NCI-H1092 (cell line): ENCODE data around the gene SAMD7.

Experiments used
- DNase-seq: peaks from one replicate; lab custom pipeline; 2025; lab: John Stamatoyannopoulos, UW

SAMD7 gene

DNA sequence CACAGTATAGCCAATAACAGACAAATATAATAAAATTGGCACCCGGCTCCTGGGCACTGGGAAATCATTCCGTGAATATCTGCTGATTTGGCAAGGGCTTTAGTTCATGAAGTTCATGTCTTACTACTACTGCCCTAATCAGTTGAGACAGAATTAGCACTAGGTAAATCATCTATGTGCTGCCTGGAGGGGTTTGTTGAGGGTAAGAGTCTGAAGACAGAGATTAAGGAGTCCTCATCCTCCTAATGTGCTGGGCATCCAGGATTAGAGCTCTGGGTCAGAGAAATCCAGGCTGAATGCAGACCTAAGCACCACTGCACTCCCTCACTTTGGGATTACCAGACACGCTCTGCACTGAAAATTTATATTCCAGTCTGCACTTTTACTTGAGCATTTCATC lies 2.0 kb downstream of the SAMD7 start:
- DNase-seq = no peak

DNA sequence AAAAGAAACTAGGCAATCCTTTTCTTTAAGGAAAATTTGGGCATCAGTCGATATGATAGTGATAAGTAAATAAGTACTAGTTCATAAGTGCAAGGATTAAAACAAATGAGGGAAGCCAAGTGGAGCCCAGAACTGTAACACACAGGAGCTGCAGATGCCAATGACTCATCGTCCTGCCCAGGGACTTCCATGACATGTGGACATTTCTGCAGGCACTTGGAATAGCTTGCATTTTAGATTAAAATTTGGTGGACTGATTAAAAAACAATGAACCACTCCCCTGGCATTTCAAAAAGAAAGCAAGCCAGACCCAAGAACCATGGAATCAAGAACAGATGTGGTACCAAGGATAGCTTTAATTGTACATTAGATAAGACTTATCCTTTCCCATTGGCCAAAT lies 2.9 kb downstream of the SAMD7 start:
- DNase-seq = no peak

DNA sequence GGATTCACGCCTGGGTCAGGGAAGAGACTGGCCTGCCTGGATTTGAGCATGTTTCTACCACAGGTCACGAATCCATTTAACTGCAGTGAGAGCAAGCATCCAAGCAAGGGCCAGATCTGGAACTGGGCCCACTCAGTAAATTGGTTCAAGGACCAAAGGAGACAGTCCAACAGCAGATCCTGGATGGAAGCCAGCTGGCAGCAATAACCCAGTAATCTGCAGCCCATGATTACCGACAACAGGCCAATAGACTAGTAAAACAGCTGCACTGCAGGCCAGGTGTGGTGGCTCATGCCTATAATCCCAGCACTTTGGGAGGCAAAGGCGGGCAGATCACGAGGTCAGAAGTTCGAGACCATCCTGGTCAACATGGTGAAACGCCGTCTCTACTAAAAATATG lies 11.8 kb downstream of the SAMD7 start:
- peak; percentile 90 for DNase-seq

DNA sequence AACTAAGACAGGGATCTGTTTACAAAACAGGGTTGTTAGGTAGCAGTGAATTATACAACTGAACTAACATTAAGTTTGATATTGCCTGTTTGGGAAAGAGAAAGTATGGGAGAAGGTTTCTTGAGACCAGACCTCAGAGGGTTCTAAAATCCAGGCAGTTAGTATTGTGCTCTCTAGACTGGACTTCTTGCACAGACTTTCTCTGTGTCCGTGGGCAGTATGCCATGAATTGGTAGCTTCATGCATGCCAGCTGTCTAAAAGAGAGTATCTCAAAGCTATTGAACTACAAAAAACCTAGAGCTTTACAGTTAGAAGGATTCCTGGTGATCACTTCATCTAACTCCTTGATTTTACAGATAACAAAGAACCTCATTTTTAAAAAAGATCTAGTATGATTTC lies 12.5 kb downstream of the SAMD7 start:
- DNase-seq = no peak

DNA sequence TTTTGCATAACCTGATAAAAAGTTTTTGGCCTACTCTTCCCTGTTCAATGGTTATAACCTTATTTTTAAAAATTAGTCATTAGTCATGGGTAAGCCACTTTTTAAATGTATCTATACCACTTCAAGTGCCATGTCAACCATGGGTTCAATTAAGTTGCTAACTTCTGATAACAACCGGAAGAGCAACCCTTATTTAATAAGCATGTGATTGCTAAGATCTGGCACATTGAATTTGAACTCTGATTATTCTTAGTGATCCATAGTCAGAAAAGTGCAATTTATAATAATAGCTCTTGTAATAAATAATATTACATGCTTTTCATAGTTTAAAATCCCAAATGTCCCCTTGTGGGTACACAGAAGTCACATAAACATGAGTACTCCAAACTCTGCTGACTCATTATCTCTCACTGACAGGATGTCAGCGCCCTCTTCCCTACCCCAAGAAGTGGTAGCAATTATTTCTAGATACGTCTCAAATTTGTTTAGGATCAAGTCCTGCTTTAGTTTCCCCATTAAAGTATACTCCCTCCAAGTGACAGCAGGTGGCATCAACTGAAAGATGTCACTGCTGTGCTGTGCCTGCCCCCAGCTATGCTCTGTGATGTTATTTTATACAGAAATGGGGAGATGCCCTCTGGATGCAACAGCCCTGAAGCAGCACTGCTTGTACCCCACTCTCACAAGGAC lies 18.6 kb downstream of the SAMD7 start:
- no peak for DNase-seq

DNA sequence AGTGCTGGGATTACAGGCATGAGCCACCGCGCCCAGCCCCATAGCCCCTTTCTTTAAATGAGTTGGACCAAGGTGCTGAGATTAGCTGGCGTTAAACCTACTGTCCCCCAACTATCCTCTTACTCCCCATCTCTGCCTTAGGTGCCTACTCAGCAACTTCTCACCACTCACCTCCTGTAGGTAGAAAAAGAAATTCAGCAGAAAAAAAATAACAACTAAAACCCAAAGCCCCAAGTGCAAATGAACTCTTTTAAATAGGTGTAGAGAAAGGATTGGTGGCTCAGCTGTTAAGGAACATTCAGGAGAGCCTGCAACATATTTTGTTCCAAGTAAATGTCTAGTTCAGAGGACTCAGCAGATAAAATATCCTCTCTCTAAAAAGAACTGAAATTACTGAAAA lies 19.5 kb downstream of the SAMD7 start:
- DNase-seq = no peak

DNA sequence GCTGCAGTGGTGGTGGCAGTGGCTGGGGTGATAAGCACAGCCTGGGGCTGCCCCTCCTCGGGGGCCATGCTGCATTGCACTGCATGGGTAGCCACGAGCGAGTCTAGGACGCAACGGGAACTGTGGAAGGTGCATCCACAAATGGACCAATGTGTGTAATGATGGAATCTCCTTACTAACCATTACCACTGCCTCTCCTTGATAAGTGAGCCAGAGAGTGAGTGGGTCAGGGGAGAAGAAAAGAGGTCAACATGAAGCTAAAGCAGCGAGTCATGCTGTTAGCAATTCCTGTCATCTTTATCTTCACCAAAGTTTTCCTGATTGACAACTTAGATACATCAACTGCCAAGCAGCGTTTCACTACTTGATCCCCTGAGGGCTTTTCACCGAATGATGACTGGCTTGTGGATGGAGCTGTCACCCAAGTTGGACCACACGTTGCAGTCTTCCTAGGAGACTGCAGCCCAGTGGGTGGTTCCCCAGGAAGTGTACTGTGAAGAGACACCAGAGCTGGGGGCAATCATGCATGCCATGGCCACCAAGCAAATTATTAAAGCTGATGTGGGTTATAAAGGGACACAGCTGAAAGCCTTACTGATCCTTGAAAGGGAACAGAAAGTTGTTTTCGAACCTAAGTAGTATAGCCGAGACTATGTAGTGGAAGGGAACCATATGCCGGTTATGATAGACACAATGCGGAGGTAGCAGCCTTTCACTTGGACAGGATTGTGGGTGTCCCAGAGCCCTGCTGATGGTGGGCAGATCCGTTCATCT lies 20.6 kb downstream of the SAMD7 start:
- DNase-seq = no peak

DNA sequence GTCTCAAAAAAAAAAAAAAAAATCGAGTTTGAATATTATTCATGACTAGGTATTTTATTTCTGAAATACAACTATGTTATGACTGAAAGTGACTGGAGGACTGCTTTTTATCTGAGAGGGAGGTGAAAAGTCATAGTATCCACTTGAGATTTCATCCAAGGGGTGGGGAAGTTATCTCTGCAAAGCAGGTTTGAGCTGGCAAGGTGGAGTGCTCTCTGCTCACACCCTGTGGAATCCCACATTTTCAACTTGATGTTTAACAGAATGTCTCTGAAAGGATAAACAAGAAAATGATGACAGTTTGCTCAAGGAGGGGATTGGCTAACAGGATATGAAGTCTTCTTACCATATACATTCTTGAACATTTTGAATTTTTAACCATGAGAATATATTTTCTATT lies 27.9 kb downstream of the SAMD7 start:
- DNase-seq = no peak

DNA sequence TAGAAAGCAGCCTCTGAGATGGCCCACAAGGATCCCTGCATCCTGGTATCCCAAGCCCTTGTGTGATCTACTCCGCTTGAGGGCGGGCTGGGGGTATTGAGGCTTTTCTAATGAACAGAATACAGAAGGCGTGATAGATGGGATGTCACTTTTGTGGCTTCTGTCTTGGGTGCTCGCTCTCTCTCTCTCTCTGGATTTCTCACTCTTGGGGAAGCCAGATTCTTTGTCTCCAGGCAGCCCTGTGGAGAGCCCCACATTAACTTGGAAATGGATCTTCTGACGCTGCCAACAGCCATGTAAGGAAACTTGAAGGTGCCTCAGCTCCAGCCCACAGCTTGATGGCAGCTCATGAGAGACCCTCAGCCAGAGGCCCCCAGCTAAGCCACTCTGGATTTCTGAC lies 28.4 kb downstream of the SAMD7 start:
- no peak for DNase-seq

DNA sequence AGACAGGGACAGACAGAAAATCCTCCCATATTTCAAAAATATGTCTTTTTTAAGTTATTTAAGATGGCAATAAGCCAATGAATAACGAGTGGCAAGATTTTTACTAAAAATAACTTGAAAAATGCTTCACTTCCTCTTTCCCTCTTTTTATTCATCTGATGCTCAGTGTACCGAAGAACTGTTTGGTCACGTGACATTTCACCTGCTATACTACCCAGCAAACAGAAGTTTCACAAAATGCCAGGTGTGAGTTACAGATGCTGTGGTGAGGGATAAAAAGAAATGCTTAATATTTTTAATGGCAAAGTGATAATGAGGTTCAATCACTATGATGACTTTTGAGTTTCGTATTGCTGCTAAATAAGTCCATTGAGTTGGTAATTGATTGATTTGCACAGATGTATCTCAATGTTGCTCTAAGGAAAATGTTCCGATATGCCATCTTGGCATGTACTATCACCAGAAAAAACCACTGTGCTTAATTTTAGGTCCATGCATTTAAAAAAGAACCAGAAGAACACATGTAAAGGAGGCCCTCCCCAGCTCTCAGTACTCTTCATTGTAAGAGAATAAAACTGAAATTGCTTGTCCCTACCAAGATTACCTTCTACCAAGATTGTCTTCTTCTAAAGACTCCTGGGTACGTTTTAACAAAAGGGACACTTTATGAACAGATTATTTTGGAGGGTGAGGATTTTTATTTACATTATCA lies 29.3 kb downstream of the SAMD7 start:
- no peak for DNase-seq

DNA sequence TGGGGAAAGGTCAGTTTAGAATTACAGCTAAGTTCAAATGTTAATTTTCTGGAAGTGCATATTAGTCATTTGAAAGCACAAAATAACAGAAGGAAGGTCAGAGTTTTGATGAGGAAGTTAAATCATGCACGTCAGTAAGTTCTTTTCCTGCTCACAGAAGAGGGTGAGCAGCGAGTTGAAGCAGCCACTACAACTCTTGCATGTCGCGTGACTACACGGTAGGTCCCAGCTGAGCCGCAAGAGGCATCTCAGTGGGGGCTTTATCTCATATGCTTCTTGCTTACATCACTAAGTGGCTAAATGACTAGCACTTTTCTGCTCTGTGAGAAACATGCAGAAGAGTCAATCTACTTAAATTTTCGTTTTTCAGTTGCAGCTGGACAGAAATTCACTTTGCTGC lies 33.9 kb downstream of the SAMD7 start:
- no peak for DNase-seq

DNA sequence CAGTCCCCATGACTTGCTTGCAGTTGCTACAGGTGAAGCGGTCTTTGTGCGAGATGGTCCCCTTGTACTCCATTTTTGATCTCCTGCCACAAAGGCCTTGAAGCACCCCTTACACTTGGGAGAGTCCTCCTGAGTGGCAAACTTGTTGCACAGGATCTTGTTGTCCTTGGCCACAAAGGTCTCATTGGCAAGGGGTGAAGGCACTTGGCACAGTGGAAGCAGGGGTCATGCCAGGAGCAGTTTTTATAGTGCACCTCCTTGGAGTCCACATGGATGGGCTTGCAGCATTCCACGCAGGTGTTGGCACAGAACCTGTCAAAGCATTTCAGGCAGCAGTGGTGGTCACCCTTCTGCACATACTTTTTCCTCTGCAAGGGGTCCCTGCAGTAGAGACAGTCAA lies 35.0 kb downstream of the SAMD7 start:
- no peak for DNase-seq

DNA sequence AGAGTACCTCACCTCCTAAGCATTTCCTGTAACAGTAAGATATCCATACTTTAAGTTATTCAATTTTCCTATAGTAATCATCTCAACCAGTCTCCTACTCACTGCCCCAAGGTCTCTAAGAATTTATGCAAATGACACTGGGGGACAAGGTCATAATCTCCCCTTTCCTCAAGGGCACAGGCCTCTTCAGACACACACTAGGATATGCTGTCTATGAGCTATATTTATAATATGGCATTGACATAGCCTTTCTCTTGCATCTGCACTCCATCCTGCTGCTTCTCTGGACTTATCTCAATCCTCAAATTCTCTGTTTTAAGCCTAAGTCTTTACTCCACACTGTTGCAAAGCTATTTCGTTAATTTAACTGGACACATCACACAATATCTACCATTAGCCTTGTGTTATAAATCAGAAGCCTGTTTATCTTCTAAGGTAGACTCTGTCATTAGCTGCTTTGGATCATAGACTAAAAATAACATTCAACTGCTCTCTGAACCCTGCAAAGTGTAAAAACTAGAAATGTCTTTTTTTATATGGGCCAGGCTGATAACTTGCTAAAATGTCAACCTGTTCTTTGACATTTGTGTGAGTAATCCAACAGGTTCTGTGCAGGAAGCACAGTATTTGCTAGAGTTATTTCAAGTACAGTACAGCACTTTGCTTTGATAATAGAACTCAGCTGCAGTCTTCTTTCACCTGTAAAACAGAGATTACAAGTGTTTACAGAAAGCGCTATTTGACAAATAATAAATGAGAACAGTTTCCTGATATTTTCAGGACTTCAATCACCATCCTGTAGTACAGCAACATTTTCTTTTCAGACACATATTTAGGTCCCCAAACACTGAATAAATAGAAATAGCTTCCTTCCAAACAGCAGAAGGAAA lies 37.4 kb downstream of the SAMD7 start:
- DNase-seq = no peak

DNA sequence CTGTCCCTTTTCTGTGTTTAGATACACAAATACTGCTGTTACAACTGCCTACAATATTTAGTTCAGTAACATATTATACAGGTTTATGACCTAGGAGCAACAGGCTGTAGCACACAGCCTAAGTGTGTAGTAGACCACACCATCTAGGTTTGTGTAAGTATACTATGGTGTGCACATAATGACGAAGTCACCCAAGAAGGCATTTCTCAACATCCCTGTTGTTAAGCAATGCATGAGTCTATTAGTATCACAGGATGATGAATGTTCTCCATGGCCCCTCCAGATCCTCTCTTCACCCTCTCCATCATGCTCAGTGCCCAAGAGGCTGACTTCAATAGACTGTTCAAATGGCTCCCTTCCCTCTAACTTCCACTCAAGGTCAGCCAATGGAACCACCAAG lies 40.7 kb downstream of the SAMD7 start:
- DNase-seq = no peak

DNA sequence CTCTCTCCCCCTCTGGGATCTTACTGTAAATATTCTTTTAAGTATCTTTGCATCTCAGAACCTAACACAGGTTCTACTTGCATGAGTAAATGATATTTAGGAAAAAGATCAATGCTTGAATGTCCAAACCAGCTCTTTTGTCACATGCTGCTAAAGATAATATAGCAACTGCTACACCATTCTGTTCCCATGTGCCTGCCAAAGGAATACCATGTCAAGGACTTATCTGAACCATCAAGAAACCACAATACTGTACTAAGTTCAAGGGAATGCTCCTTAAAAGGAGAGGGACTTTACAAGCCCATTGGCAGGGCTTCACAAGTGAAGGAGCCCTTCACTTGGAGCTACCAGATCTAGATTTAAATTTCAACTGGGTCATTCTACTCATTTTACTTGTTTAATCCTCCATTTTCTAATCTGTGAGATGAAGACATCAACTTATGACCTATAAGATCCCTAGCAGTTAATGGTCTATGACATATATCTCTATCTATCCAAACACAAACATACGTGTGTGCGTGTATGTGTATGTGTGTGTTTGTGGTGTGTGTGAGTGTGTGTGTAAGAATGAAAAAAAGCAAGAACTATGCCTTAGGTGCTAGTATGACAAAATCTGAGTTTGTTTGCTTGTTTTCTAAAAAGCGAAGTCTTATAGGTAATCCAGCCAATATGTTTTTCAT lies 42.2 kb downstream of the SAMD7 start:
- no peak for DNase-seq

DNA sequence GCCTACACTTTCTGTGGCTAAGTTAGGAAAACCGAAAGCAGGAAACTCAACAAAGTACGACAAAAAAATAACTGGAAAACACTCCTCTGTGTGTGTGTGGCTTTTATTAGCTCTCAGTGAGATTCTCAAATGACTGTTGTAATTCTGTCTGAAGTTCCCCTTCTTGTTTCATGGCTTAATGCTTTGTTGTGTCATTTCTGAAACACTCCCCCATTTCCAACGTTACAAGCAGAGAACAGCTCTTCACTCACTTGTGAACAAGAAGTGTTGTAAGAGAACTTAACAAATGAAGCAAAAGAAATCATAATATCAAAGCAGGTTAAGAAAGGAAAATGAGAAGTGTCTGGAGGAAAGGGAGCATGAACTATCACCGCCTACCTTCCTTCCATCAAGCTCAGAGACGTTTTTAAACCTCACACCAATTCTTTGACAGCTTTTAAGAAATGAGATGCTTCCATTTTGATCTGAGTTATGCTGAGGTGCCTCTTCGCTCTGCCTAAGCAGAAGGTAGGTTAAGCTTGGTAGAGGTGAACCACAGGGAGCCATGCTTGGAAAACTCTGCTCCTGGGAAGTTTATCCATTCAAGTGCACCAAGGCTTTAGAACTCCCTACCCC lies 42.9 kb downstream of the SAMD7 start:
- DNase-seq = no peak

DNA sequence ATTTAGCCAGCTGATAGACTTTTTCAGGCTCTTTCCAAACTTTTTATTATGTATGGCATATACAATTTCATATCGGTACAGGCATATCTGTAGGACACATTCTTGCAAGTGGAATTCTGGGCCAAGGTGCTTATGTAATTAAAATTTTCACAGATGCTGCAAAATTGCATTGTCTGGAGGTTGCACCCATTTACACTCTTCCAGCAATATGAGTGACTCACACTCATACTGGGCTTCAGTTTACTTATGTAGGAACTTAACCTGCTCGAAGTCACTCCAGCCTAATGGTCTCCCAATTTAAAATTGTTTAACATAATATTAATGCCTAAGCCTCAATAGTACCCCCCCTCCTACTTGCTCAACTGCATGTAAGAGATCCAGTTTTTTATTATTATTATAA lies 44.0 kb downstream of the SAMD7 start:
- no peak for DNase-seq

DNA sequence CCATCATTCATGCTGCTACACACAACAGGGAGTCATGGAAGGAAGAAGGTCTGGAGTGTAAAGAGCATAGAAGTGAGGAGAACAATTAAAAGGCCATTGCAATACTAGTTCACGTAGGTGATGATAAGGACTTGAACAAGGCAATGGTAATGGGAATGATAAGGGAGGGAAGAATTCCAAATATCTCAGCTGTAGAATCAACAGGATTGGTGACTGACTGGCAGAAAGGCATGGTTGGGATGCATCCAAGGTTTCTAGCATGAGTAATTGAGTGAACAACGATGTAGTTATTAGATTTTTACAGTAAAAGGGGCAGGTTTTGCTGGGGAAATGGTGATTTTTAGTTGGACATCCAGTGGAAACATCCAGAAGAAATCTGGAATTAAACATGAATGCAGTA lies 52.8 kb downstream of the SAMD7 start:
- DNase-seq = no peak

DNA sequence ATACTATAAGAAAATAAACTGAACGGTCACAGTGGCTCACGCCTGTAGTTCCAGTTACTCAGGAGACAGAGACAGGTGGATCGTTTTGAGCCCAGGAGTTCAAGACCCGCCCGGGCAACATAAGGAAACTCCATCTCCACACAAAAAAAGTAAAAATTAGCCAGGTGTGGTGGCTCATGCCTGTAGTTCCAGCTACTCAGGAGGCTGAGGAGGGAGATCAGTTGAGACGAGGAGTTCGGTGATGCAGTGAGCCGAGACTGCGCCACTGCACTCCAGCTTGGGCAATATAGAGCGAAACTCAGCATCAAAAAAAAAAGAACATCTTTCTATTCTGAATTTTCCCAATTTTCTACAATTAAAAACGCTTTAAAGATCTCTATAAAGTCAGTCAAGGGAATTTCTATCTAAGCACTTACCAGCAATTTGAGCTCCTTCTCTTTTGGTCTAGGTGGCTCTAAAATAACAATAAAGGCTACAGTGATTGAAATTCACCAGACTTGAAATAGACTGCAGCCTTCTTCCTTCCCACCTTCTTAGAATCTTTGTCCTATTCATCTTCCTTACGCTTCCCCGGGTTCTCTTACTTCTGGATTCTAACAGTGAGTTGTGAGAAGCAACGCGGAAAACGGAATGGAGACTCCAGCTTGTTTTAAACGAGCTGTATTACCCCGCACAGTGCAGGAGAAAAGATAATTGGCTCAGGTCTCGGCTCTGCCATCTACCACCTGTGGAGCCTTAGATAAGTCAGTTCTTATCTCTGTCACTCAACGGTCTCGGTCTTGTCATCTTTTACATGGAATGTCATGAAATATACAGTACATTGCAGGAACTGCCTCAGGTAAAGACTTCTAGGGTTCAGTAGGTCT lies 54.4 kb downstream of the SAMD7 start:
- DNase-seq = no peak

DNA sequence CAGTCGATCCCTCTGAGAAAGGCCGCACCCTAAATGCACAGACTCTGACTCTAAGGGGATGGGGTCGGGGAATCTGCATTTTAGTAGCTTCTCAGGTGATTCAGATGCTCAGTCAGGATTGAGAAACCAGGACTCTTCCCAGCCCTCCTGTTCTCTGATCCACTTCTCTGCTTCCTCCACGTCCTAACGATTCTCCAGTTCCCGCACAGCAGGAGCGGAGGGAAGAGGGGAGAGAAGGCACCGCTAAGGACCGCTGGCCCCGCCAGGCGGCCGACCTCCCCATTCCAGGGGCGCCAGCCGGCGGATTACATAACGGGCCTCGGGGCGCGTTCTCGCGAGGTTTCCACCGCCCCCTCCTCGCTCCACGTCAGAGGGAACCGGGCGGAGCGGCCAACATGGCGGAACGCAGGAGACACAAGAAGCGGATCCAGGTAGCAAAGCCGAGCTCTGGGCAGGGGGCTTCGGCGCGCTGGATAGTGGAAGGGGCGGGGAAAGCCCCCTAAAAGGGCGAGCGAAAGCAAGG lies 55.1 kb downstream of the SAMD7 start, which contains the start of gene SEC62:
Gene SEC62 (plus strand): TSS at position 380 of the 523 bp plus-strand sequence. CDS start 16 bp downstream, at position 396.
- DNase-seq = peak; percentile 93
